BE2C (cell line): Measurements from ENCODE around the gene SULT1B1. TPM values are rescaled to one million over a fixed set of nuclear protein-coding genes. Genes with fewer than 3 reads are reported as not detected.

Experiments used
- DNase-seq: peaks from one replicate; pipeline ENCODE4 v3.0.0-alpha.2; 2020
- H3K27me3 ChIP-seq: fragments of 250-450 bp; sonication (Bioruptor Pico); 2 replicates; pipeline ENCODE4 v1.5.1; 2020; ENCODE audit warnings: mild to moderate bottlenecking
- H3K36me3 ChIP-seq: fragments of 250-450 bp; sonication (Bioruptor Pico); 2 replicates; pipeline ENCODE4 v1.5.1; 2020; ENCODE audit warnings: mild to moderate bottlenecking
- H3K4me1 ChIP-seq: fragments of 250-450 bp; sonication (Bioruptor Pico); 2 replicates; pipeline ENCODE4 v1.5.1; 2020
- H3K4me3 ChIP-seq: 2 replicates; pipeline ENCODE4 v1.5.1; 2011; ENCODE audit warnings: low read depth, low read length
- H3K9me3 ChIP-seq: fragments of 250-450 bp; sonication (Bioruptor Pico); 2 replicates; pipeline ENCODE4 v1.5.1; 2020
- CTCF ChIP-seq: IDR thresholded peaks from 2 replicates; pipeline ENCODE4 v1.5.1; 2012; ENCODE audit warnings: mild to moderate bottlenecking, low read depth, low read length
- polyA plus RNA-seq: library from polyadenylated mRNA; unstranded; fragments of >200 nt; gene quantifications from one replicate; pipeline ENCODE4 v1.2.1, GENCODE V29; 2012; ENCODE audit warnings: low read depth, missing spikeins; ENCODE audit not compliant: insufficient read length, insufficient read depth

Gene SULT1B1
- polyA plus RNA-seq, result not detected

GRCh38 chr4:69760455-69760854 lies at the start of gene SULT1B1:
Gene SULT1B1, minus strand, starts transcription at chr4:69760620. Its CDS starts 5,403 bp downstream, at chr4:69755217.
- Histone ChIP-seq H3K4me3 (no peak within 1 kb of the TSS), H3K4me1 (no peaks in the 10 kb centered on the region), H3K9me3 (no peaks in the 10 kb centered on the region), H3K36me3 (no peaks in the 10 kb centered on the region), H3K27me3 (no peaks in the 10 kb centered on the region)
- no peak for DNase-seq
- no peak for TF ChIP-seq CTCF

GRCh38 chr4:69800599-69800998 lies 40.2 kb upstream of the SULT1B1 start:
- H3K4me3 ChIP-seq, result no peak overlapping the region
- no peaks in the 10 kb centered on the region for H3K4me1 ChIP-seq
- H3K36me3 ChIP-seq, result no peaks in the 10 kb centered on the region
- no peaks in the 10 kb centered on the region for H3K9me3 ChIP-seq
- TF ChIP-seq CTCF, result no peak
- no peak for DNase-seq
- no peaks in the 10 kb centered on the region for H3K27me3 ChIP-seq

- TF ChIP-seq CTCF, result no peak
- H3K27me3 ChIP-seq, result no peaks in the 10 kb centered on the region
- H3K36me3 ChIP-seq, result no peaks in the 10 kb centered on the region
- no peaks in the 10 kb centered on the region for H3K9me3 ChIP-seq
- no peak overlapping the region for H3K4me3 ChIP-seq
- H3K4me1 ChIP-seq, result no peaks in the 10 kb centered on the region
- DNase-seq, result no peak
These were observed 38.9 kb upstream of the SULT1B1 start for GRCh38 chr4:69799337-69799736.

GRCh38 chr4:69793732-69794131 lies 33.3 kb upstream of the SULT1B1 start:
- Histone ChIP-seq H3K27me3 (no peaks in the 10 kb centered on the region), H3K4me1 (no peaks in the 10 kb centered on the region), H3K9me3 (no peaks in the 10 kb centered on the region), H3K4me3 (no peak overlapping the region), H3K36me3 (no peaks in the 10 kb centered on the region)
- DNase-seq, result no peak
- TF ChIP-seq CTCF, result no peak

- no peaks in the 10 kb centered on the region for H3K9me3 ChIP-seq
- no peak for DNase-seq
- H3K27me3 ChIP-seq, result no peaks in the 10 kb centered on the region
- no peak overlapping the region for H3K4me3 ChIP-seq
- no peaks in the 10 kb centered on the region for H3K4me1 ChIP-seq
- no peaks in the 10 kb centered on the region for H3K36me3 ChIP-seq
- TF ChIP-seq CTCF, result no peak
These were observed 27.5 kb upstream of the SULT1B1 start for GRCh38 chr4:69787879-69788278.

GRCh38 chr4:69786547-69786946 lies 26.1 kb upstream of the SULT1B1 start:
- H3K36me3 ChIP-seq, result no peaks in the 10 kb centered on the region
- no peaks in the 10 kb centered on the region for H3K4me1 ChIP-seq
- no peaks in the 10 kb centered on the region for H3K9me3 ChIP-seq
- no peak overlapping the region for H3K4me3 ChIP-seq
- DNase-seq, result no peak
- H3K27me3 ChIP-seq, result no peaks in the 10 kb centered on the region
- TF ChIP-seq CTCF, result no peak
